GM21825 (cell line): Measurements from ENCODE around the gene RALY.

Experiments
- ATAC-seq: cut with Tn5 transposase; IDR thresholded peaks from one replicate; pipeline ENCODE4 v1.9.1; 2021; ENCODE audit warnings: mild to moderate bottlenecking, moderate library complexity; ENCODE audit not compliant: unreplicated experiment

RALY gene

DNA sequence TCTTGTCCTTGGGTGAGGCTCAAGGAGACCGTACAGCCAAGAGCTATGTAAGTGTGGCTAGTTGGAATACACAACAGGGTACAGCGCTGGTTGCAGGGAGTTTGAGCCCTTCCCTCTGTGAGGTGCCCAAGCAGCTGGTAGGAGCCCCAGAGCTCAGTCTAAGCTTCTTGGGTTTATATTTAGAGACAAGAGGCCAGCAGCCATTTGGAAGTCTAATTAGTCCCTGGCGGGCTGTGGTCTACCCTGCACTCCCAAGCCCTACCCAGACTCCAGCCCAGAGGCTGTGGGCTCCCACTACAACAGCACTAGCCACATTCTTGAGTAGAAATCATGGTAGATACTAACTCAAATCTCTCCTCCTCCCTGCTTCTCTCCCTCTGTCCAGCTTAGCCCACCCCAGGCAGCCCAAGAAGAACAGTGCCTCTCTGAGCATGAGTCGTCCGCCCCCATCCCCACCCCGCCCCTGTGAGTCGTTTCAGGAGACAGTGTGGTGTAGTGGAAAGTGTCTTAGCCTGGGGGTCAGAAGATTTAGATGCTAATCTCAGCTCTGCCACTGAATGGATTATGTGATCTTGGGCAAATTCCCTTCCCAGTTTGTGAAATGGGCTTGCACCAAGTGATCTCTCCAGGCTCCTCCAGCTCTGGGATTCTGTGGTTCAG lies 80.5 kb downstream of the RALY start:
- ATAC-seq = no peak

DNA sequence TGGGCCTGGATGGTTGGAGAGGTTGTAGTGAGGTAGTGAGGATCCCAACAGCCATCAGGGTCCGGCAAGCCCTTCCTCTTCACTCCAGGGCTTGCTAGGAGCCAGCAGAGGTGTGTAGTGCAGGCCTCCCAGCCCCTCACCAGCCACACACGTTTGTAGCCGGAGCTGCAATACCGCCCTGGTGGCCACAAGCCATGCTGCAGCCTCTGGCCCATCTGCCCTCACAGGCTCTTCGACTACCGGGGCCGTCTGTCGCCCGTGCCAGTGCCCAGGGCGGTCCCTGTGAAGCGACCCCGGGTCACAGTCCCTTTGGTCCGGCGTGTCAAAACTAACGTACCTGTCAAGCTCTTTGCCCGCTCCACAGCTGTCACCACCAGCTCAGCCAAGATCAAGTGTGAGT lies 81.9 kb downstream of the RALY start:
- no peak for ATAC-seq

GRCh38 chr20:34076952-34077351 lies 83.2 kb downstream of the RALY start:
- no peak for ATAC-seq

- ATAC-seq = no peak
These were observed 84.8 kb downstream of the RALY start for GRCh38 chr20:34078540-34078939.

DNA sequence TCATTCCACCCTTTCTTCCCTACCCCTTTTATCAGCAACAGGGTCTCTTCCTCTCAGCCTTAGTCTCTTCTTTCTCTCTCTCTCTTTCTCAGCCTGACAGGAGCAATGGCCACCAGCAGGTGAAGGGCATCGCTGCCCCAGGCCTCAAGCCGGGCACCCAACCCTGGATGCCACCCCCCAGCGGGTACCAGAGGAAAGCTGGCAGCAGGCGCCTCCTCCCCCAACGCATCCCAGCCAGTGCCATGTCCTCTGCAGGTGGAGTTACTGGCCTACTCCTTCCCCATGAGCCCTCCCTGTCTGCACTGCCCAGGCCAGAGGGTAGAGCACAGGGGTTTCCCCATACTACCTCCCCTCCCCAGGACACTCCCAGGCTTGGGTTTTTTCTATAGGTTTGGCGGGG lies 86.1 kb downstream of the RALY start:
- no peak for ATAC-seq

DNA sequence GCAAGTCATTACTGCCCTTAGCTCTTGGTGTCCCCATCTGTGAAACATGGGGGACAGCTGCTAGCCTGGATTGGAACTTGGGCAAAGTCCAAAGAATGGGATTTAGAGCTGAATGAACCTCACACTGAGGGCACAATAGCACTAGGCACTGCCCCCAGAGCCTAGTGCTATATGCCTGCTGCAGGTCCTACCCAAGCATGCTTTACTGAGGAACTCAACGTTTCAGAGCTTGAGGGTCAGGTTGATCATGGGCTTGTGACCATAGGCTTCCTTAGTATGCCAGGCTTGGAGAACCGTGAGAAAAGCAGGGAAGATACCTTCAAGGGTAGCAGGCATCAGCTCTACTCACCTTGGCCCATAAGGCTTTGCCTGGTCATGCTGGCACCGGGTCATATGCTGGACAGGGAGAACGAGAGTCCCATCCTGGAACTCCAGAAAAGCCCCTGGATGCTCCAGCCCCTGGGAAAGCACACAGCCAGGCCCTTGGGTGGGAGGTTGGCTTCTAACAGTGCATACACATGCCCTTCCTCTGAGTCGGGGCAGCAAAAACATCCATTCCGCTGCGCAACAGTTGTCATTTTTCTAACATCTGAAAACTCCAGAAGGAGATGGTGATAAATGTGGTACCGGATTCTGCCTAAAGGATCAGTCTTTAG lies 88.6 kb downstream of the RALY start:
- ATAC-seq = no peak

- no peak for ATAC-seq
These were observed 89.4 kb downstream of the RALY start for GRCh38 chr20:34083137-34083536.

DNA sequence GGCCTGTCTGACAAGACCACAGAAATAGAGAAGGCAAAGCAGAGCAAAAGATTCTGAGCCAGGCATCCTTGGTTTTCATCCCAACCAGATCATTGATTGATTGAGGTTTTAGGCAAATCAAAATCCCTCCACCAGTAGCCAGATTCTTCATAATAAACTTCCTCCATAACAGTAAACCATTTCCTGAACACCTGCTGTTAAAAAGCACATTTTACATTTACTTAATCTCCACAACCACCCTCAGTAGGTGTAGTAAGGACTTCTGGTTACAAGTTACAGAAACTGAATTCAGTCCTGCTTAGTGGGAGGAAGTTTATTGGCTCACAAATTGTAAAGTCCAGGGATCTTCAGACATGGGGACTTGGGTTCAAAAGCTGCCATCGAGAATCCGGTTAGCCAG lies 90.1 kb downstream of the RALY start:
- no peak for ATAC-seq

DNA sequence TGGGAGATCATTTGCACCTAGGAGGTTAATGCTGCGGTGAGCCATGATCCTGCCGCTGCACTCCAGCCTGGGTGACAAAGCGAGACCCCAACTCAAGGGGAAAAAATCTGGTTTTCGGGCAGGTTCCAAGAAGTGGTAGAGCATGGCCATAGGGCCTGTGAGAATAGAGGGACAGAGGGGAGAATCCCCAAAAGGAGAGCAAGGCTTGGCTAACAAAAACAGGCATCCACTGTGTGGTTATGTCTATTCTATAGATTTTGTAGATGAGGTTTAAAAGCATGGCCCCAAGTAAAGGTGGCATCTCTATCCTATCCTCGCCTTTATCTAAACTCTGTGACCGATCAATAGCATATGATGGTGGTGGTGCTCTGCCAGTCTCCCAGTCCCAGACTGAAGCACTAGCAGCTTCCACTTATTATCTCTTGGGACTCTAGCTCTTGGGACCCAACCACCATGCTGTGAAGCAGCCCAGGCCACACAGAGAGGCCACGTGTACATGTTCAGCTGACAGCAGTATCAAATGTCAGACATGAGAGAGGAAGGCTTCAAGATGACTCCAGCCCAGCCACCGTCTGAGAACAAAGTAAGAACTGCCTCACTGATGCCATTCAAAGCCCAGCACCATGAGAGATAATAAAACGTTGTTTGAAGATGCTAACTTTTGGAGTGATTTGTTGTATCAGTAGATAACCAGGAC lies 90.7 kb downstream of the RALY start:
- ATAC-seq = no peak

GRCh38 chr20:34085544-34086040 lies 91.9 kb downstream of the RALY start:
- ATAC-seq = no peak

GRCh38 chr20:34088305-34089174 lies 94.8 kb downstream of the RALY start:
- ATAC-seq = no peak

DNA sequence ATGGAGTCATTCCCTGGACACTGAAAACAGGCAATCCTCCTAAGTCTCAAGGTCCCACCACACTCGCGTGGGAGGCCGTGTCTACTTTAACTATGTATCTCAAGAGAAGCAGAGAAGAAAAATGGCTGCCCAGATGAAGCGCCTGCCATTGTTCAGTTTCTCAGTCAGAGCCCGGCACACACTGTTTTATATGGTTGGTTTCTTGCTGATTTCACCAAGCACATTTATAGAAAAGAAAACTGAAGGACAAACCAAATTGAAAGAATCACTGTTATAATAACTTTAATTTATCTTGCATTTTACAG lies 95.4 kb downstream of the RALY start:
- ATAC-seq = no peak

GRCh38 chr20:34089655-34090345 lies 96.1 kb downstream of the RALY start:
- no peak for ATAC-seq

GRCh38 chr20:34090645-34091044 lies 96.9 kb downstream of the RALY start:
- ATAC-seq = no peak

GRCh38 chr20:34091637-34092200 lies 98.0 kb downstream of the RALY start:
- ATAC-seq = no peak

DNA sequence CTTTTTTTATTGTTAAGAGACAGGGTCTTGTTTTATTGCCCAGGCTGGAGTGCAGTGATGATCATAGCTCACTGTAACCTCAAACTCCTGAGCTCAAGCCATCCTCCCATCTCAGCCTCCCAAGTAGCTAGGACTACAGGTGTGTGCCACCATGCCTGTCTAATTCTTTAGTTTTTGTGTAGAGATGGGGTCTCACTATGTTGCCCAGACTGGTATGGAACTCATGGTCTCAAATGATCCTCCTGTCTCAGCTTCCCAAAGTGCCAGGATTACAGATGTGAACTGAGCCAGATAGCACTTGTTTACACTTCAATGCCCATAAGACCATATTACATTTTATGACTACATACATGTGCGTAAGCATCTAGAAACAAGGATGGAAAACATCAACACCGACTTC lies 100.2 kb downstream of the RALY start:
- no peak for ATAC-seq

GRCh38 chr20:34095825-34096224 lies 102.1 kb downstream of the RALY start:
- no peak for ATAC-seq

GRCh38 chr20:34096699-34097444 lies 103.2 kb downstream of the RALY start:
- ATAC-seq = no peak

DNA sequence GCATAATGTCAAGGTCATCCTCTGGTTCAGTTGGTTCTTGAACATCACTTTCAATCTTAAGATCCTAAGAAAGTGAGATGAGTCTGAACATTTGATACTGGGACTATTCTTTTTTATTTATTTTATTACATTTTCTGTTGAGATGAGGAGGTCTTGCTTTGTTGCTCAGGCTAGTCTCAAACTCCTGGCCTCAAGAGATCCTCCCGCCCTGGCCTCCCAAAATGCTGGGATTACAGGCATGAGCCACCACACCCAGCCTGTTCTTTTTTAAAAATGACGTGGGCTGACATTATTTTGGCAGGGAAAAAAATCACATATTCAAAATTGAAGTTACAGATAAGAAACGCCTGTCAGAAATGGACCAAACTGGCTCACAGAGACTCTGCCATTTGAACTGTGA lies 104.9 kb downstream of the RALY start:
- no peak for ATAC-seq

GRCh38 chr20:34099675-34100074 lies 106.0 kb downstream of the RALY start:
- ATAC-seq = no peak
